Measurements from ENCODE around the gene SOX9. TPM values are rescaled to one million over a fixed set of nuclear protein-coding genes. Genes with fewer than 3 reads are reported as not detected.

The SOX9 gene
- polyA plus RNA-seq, 1 donor (not counting 4 experiments of a cell fraction or from before 2014, with no cell fraction given) = 15.8 TPM

DNA sequence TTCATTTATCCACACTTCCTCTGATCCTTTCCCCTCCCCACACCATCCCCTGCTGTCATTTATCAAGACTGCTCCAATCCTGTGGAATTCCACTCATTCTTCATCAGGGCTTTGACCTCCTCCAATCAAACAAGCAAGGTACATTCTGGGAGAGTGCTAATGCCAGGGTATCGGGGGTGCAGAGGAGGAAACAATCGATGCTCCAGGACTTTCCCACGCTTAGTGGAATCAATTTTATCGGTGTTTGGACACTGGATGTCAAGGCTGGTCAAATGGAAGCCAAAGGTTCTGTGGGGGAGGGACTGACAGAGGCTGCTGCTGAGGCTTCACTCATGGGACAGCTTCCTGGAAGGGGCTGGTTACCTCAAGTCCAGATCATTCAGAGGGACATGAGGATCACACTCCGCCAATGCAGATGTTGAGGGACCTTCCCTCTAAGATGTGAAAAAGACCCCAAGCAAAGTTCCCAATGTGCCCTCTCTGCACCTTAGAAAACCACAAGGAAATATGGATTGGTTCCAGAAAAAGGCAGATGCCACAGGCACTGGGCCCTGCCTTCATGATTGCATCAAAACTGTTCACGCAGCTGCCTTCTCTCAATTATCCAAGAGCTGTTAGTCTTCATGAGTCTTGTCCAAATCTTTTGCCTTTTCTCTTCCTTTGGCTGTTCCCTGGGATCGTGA lies 44.7 kb upstream of the SOX9 start:
- FAIRE-seq = no peak
- no peak overlapping the region for H3K4me3 ChIP-seq (ENCODE audit: control insufficient read depth in 2 of 3, extremely low read depth in 1 of 3, insufficient read depth in 2 of 3, low read depth in 1 of 3, low read length in 3 of 3)
- TF ChIP-seq, protein P1, sequence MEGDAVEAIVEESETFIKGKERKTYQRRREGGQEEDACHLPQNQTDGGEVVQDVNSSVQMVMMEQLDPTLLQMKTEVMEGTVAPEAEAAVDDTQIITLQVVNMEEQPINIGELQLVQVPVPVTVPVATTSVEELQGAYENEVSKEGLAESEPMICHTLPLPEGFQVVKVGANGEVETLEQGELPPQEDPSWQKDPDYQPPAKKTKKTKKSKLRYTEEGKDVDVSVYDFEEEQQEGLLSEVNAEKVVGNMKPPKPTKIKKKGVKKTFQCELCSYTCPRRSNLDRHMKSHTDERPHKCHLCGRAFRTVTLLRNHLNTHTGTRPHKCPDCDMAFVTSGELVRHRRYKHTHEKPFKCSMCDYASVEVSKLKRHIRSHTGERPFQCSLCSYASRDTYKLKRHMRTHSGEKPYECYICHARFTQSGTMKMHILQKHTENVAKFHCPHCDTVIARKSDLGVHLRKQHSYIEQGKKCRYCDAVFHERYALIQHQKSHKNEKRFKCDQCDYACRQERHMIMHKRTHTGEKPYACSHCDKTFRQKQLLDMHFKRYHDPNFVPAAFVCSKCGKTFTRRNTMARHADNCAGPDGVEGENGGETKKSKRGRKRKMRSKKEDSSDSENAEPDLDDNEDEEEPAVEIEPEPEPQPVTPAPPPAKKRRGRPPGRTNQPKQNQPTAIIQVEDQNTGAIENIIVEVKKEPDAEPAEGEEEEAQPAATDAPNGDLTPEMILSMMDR (optimal IDR thresholded peaks at IDR 0.05 in 1 of 3, IDR thresholded peaks at IDR 0.05 in 1 of 3, conservative IDR thresholded peaks at IDR 0.05 in 1 of 3; ENCODE audit: extremely low read depth in 1 of 3, insufficient read depth in 2 of 3, low read length in 3 of 3) = no peak
- no peak for TF ChIP-seq EZH2 (IDR thresholded peaks at IDR 0.05; ENCODE audit: low read length)
- no peak overlapping the region for H3K27ac ChIP-seq (ENCODE audit: control insufficient read depth, insufficient read depth, low read length)
- H4K20me1 ChIP-seq (ENCODE audit: control insufficient read depth, extremely low read depth, insufficient read depth, low read length) = no peaks in the 10 kb centered on the region
- no peaks in the 10 kb centered on the region for H3K9me1 ChIP-seq (ENCODE audit: control insufficient read depth, extremely low read depth, insufficient read depth, low read length)
- dilution Hi-C loops (cut with MboI; ENCODE audit: extremely low pct_ligation_motif_present, low sequenced_read_pairs) = no loop called here
- no peak overlapping the region for H3K9ac ChIP-seq (ENCODE audit: control insufficient read depth, extremely low read depth, insufficient read depth, low read length)
- no peak overlapping the region for H2AFZ ChIP-seq (ENCODE audit: control insufficient read depth, low read length)
- H3K4me2 ChIP-seq (ENCODE audit: control insufficient read depth, extremely low read depth, insufficient read depth, low read depth, low read length) = no peak overlapping the region
- H3K9me3 ChIP-seq (ENCODE audit: control insufficient read depth, low read depth, low read length) = no peaks in the 10 kb centered on the region
- no peaks in the 10 kb centered on the region for H3K27me3 ChIP-seq (ENCODE audit: control insufficient read depth, extremely low read depth, insufficient read depth, low read length)
- no peaks in the 10 kb centered on the region for H3K36me3 ChIP-seq (ENCODE audit: control insufficient read depth in 2 of 2, extremely low read depth in 1 of 2, insufficient read depth in 2 of 2, low read length in 2 of 2)
- no peaks in the 10 kb centered on the region for H3K4me1 ChIP-seq (ENCODE audit: control insufficient read depth, extremely low read depth, insufficient read depth, low read length)
- DNase-seq (ENCODE audit: low read depth, low spot score) = no peak
- H3K79me2 ChIP-seq (ENCODE audit: control insufficient read depth, insufficient read depth, low read length) = no peaks in the 10 kb centered on the region

DNA sequence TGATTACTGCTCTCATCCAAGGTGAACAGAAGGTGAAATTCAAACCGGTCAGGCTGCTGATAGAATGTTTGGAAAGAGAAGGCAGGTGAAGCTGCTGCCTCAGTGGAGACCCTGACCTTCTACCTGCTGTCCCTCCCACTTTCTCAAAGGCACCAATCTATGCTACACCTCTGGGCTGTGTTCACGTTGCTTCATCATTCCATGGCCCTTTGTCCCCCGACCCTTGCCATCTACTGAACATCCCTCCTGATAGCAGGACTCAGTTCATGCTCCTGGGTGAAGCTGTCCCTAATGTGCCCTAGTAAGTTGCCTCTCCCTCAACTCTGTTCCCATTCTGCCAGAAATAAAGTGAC lies 44.2 kb upstream of the SOX9 start:
- Histone ChIP-seq H3K27me3 (ENCODE audit: control insufficient read depth, extremely low read depth, insufficient read depth, low read length) (no peaks in the 10 kb centered on the region), H3K4me3 (ENCODE audit: control insufficient read depth in 2 of 3, extremely low read depth in 1 of 3, insufficient read depth in 2 of 3, low read depth in 1 of 3, low read length in 3 of 3) (no peak overlapping the region), H3K4me2 (ENCODE audit: control insufficient read depth, extremely low read depth, insufficient read depth, low read depth, low read length) (no peak overlapping the region), H3K79me2 (ENCODE audit: control insufficient read depth, insufficient read depth, low read length) (no peaks in the 10 kb centered on the region), H3K27ac (ENCODE audit: control insufficient read depth, insufficient read depth, low read length) (no peak overlapping the region), H3K9ac (ENCODE audit: control insufficient read depth, extremely low read depth, insufficient read depth, low read length) (no peak overlapping the region), H3K9me1 (ENCODE audit: control insufficient read depth, extremely low read depth, insufficient read depth, low read length) (no peaks in the 10 kb centered on the region), H4K20me1 (ENCODE audit: control insufficient read depth, extremely low read depth, insufficient read depth, low read length) (no peaks in the 10 kb centered on the region), H2AFZ (ENCODE audit: control insufficient read depth, low read length) (no peak overlapping the region), H3K9me3 (ENCODE audit: control insufficient read depth, low read depth, low read length) (no peaks in the 10 kb centered on the region), H3K4me1 (ENCODE audit: control insufficient read depth, extremely low read depth, insufficient read depth, low read length) (no peaks in the 10 kb centered on the region), H3K36me3 (ENCODE audit: control insufficient read depth in 2 of 2, extremely low read depth in 1 of 2, insufficient read depth in 2 of 2, low read length in 2 of 2) (no peaks in the 10 kb centered on the region)
- DNase-seq (ENCODE audit: low read depth, low spot score) (no peak), FAIRE-seq (no peak)
- dilution Hi-C loops (cut with MboI; ENCODE audit: extremely low pct_ligation_motif_present, low sequenced_read_pairs) = no loop called here
- no peak for TF ChIP-seq EZH2 (IDR thresholded peaks at IDR 0.05; ENCODE audit: low read length)
- TF ChIP-seq, protein P1 (optimal IDR thresholded peaks at IDR 0.05 in 1 of 3, IDR thresholded peaks at IDR 0.05 in 1 of 3, conservative IDR thresholded peaks at IDR 0.05 in 1 of 3; ENCODE audit: extremely low read depth in 1 of 3, insufficient read depth in 2 of 3, low read length in 3 of 3) = no peak

Data from keratinocyte (primary cell).